GM21381 (cell line): ENCODE data around the gene PLGLB1.
"Not testable (repeated sequence)": the region's sequence is repeated elsewhere in the genome, so short reads cannot be mapped to it uniquely, and the experiment has no call there.

Source experiments
- ATAC-seq: cut with Tn5 transposase; IDR thresholded peaks from one replicate; pipeline ENCODE4 v1.9.1; 2021; ENCODE audit warnings: mild to moderate bottlenecking, moderate library complexity; ENCODE audit not compliant: unreplicated experiment

PLGLB1 gene

DNA sequence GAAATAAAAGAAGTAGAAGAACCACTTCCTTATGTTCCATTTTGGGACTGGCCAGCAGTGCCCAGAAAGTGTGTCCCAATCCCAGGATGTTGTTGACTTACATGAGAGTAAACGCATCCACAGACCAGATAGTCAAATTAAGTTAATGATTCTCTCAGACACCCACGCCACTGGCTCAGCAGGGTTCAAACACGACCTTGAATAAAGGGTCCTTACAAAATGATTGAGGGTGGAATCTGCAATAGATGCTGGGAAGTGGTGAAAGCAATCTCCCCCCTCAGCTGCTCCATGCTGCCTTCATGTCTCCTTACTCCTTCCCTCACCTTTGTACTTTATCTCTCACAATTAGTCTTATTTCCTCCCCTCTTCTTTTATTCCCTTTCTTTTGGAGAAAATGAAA lies at the start of gene PLGLB1:
Gene PLGLB1, minus strand, starts transcription at position 101 of the 400 bp plus-strand sequence. Its CDS starts 61 bp downstream, at position 40.
- not testable (repeated sequence) for ATAC-seq

DNA sequence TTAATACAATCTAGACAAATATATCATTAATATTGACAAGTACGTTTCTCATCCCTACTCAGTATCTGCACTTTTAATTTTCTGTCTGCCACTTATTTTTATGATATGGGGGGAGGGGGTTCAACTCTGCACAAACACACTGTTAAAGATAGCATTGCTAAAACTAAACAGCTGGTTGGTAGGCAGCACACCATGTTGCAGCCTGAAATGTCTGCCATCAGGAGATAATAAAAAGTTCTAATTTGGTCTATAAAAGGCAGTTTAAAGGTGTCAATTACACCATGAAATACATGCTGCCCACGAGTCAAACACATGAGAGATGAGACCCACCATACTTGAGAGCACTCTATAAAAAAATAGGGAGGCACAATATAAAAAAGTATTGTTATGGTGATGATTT lies 42.7 kb upstream of the PLGLB1 start:
- ATAC-seq: not testable (repeated sequence)

GRCh38 chr2:87063431-87063830 lies 41.8 kb upstream of the PLGLB1 start:
- not testable (repeated sequence) for ATAC-seq

DNA sequence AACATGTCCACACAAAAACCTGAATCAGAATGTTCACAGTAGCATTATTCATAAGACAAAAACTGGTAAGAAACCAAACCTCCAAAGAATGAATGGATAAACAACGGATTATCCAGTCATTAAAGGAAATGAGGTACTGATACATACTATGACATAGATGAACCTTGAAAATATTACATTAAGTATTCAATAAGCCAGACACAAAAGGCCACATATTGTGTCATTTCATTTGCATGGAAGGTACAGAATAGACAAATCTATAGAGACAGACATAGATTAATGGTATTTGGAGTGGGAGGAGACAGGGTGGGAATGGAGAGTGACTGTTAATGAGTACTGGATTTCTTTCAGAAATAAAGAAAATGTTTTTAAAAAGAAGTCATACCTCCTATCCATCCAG lies 39.9 kb upstream of the PLGLB1 start:
- not testable (repeated sequence) for ATAC-seq

DNA sequence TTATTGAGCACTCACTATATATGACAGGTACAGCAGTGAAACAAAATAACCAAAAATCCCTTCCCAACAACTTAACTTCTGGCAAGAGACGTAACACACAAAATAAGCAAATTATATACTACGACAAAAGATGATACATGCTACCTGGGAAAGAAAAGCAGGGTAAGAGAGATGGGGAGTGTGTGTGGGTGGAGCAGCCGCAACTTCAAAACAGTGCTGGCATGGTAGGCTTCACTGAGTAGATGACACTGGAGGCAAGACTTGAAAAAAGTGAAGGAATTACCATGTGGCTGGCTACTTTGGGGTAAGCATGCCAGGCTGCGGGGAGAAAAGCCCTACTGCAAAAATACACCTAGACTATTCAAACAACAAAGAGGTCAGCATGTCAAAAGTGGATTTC lies 36.0 kb upstream of the PLGLB1 start:
- not testable (repeated sequence) for ATAC-seq

- not testable (repeated sequence) for ATAC-seq
Measured at GRCh38 chr2:87056843-87057242, 35.2 kb upstream of the PLGLB1 start.

DNA sequence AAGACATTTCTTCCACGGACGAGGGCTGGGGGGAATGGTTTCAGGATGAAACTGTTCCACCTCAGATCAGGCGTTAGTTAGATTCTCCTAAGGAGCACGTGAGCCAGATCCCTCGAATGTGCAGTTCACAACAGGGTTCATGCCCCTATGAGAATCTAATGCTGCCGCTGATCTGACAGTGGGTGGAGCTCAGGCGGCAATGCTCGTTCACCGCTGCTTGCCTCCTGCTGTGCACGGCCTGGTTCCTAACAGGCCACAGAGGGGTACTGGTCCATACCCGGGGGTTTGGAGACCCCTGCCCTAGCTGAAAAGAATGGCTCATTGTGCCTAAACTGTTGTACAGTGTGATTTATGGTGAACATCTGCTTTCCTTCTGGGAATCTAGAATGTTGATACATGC lies 34.8 kb upstream of the PLGLB1 start:
- not testable (repeated sequence) for ATAC-seq

- not testable (repeated sequence) for ATAC-seq
Measured at GRCh38 chr2:87054375-87054774, 32.7 kb upstream of the PLGLB1 start.

DNA sequence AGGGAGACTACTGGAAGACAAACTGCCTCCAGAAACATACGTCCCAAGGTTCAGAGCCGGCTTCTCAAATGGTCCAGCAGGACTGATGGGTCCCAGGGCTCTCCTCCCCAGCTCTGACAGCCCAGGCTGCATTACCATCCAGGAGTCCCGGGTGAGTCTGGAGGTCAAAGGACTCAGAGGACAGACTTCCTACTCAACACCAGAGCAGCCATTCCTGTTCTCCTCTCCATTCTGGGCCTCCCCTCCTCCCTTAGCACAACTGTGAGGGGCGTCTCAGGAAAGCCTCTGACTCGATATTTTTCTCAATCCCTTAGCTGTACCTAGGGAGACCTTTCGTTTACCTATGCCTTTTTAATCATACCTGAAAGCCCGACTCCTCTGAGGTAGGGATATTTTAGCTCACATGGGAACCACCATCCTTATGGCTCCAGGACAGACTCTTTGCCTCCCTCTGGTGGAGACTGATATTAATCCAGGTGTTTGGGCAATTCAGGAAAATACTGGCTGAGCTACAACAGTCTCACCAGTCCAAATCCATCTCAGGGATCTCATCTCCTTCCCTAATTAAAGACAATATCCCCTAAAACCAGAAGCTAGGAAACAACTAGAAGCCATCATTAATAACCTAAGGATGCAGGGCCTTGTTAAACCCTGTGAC lies 19.8 kb upstream of the PLGLB1 start:
- ATAC-seq: not testable (repeated sequence)

- ATAC-seq: not testable (repeated sequence)
Measured at GRCh38 chr2:87028607-87029006, 7.0 kb upstream of the PLGLB1 start.

DNA sequence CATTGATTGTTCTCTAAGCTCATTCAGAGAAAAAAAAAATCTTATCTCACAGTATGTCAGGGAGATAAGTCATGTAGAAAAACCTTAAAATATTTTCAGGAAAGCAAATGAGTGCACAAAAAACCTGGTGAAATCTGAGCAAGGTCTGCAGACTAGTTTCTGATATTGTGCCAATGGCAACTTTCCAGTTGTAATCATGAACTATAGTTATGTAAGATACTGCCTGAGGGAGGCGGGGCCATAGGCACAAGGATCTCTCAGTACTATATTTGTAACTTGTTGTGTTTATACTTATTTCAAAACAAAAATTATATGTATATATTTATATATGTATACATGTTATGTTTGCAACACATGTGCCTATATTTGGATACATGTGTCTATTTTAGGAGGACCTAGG lies 5.2 kb upstream of the PLGLB1 start:
- not testable (repeated sequence) for ATAC-seq

GRCh38 chr2:87025927-87026326 lies 4.3 kb upstream of the PLGLB1 start:
- ATAC-seq: not testable (repeated sequence)

- not testable (repeated sequence) for ATAC-seq
Measured at GRCh38 chr2:87023988-87024615, 2.5 kb upstream of the PLGLB1 start.

DNA sequence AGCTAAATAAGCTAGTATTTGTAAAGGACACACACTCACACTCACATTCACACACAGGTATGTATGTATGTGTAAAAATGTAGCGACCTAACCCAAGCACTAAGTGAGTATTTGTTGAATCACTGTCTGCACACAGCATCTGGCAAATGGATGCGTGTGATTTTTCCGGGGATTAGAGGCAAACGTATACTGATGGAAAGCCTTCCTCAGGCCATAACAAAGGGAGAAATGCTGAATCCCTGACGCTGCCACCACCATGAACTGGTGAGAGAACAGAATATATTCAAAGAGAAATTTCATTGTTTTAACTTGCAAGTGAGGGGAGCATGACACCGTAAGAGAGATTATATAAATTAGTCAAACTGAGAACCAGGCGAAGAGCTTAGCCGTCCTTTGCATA lies 601 bp downstream of the PLGLB1 start:
- ATAC-seq: not testable (repeated sequence)

- not testable (repeated sequence) for ATAC-seq
Measured at GRCh38 chr2:87019053-87019452, 2.6 kb downstream of the PLGLB1 start.

DNA sequence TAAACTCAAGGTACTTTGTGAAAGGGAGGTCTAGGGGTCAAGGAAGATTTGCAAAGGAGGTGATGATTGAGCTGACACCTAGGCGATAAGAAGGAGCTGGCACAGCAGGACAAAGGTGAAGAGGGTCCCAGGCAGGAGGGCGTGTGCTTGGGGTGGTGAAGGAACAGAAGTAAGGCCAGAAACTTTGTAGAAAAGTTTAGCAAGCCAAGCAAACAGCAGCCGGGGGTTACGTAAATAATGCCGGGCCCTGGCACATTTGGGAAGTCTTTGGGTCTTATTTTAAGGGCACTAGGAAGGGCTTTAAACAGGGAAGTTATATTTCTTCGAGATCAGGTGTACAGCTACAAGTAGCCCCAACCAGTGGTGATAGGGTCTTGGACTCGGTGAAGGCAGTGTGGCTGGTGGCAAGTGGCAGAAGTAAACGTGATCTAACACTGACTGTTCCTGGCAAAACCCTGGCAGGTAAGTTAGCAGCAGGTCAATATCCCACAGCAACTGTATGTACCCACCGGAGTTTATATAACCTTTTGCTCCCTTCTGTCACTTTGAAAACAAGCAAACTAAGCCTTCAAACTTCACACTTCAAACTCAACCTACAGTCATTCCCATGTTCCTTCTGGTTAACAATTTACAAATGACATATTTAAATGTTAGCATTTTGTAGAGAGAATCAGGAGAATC lies 7.0 kb downstream of the PLGLB1 start:
- ATAC-seq: not testable (repeated sequence)

DNA sequence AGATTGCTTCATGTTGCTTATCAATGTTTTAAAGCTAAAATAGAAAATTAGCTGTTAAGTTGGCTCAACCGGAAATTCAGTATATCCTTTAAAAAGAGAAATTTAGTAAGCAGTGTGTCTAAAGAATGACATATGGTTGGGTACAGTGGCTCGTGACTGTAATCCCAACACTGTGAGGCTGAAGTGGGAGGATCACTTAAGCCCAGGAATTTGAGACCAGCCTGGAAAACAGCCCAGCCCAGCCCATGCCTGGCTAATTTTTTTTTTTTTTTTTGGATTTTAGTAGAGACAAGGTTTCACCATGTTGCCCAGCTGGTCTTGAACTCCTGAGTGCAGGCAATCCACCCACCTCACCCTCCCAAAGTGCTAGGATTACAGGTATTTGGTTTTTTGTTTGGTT lies 17.2 kb downstream of the PLGLB1 start:
- not testable (repeated sequence) for ATAC-seq
